GM19099 (cell line): ENCODE data around the gene FAM20B.

Experiments
- POLR2A ChIP-seq: IDR thresholded peaks from 3 replicates; pipeline ENCODE4 v1.6.1; 2011; ENCODE audit warnings: low read depth; ENCODE audit not compliant: insufficient read length; ENCODE audit errors: extremely low read depth

Gene FAM20B

GRCh38 chr1:179038528-179039281 is 13.0 kb downstream of the FAM20B start:
- TF ChIP-seq POLR2A, result no peak

GRCh38 chr1:179042087-179042486 is 16.4 kb downstream of the FAM20B start:
- no peak for TF ChIP-seq POLR2A

- no peak for TF ChIP-seq POLR2A
Measured at GRCh38 chr1:179042700-179043099, 17.0 kb downstream of the FAM20B start.

- TF ChIP-seq POLR2A, result no peak
Measured at GRCh38 chr1:179043266-179043665, 17.6 kb downstream of the FAM20B start.

- TF ChIP-seq POLR2A, result no peak
Measured at GRCh38 chr1:179043907-179044306, 18.2 kb downstream of the FAM20B start.

GRCh38 chr1:179046808-179047635 is 21.3 kb downstream of the FAM20B start:
- no peak for TF ChIP-seq POLR2A

GRCh38 chr1:179047636-179047997 is 21.9 kb downstream of the FAM20B start:
- no peak for TF ChIP-seq POLR2A

- TF ChIP-seq POLR2A, result no peak
Measured at GRCh38 chr1:179048339-179049124, 22.8 kb downstream of the FAM20B start.

GRCh38 chr1:179052776-179053175 is 27.1 kb downstream of the FAM20B start:
- no peak for TF ChIP-seq POLR2A

- no peak for TF ChIP-seq POLR2A
Measured at GRCh38 chr1:179053486-179053885, 27.8 kb downstream of the FAM20B start.

GRCh38 chr1:179055937-179056336 is 30.2 kb downstream of the FAM20B start:
- no peak for TF ChIP-seq POLR2A

GRCh38 chr1:179058487-179059483 is 33.1 kb downstream of the FAM20B start:
- no peak for TF ChIP-seq POLR2A

- TF ChIP-seq POLR2A, result no peak
Measured at GRCh38 chr1:179061360-179062282, 35.9 kb downstream of the FAM20B start.

GRCh38 chr1:179066471-179066870 is 40.8 kb downstream of the FAM20B start:
- TF ChIP-seq POLR2A, result no peak

- TF ChIP-seq POLR2A, result no peak
Measured at GRCh38 chr1:179077396-179077795, 51.7 kb downstream of the FAM20B start.
